Tibial artery (tissue), 4 donors: ENCODE measurements around the gene CPHXL2.

Experiments
- DNase-seq, 2 donors: peaks; one replicate each; pipeline ENCODE4 v3.0.0-alpha.2; 2019
- H3K27ac ChIP-seq, 2 donors: fragments of 200-600 bp; sonication (generic) in 1 of 2; 1 replicate in 1 of 2; 2 replicates in 1 of 2; pipeline ENCODE4 v1.5.1; 2018 to 2019; ENCODE audit warnings: mild to moderate bottlenecking in 1 of 2
- H3K27me3 ChIP-seq, 2 donors: fragments of 200-600 bp; sonication (generic) in 1 of 2; one replicate each; pipeline versions ENCODE4 v1.5.1 to v1.6.0; 2016 to 2019
- H3K36me3 ChIP-seq, 3 donors: fragments of 200-600 bp; sonication (generic) in 2 of 3; one replicate each; pipeline ENCODE4 v1.5.1; 2016 to 2019; ENCODE audit warnings: mild to moderate bottlenecking in 2 of 3
- H3K4me1 ChIP-seq, 4 donors: fragments of 200-600 bp; sonication (generic) in 2 of 4; 1 replicate in 3 of 4; 2 replicates in 1 of 4; pipeline ENCODE4 v1.5.1; 2016 to 2019
- H3K4me3 ChIP-seq, 2 donors: fragments of 200-600 bp; sonication (generic) in 1 of 2; 1 replicate in 1 of 2; 2 replicates in 1 of 2; pipeline ENCODE4 v1.5.1; 2018 to 2019; ENCODE audit warnings: mild to moderate bottlenecking in 2 of 2
- H3K9me3 ChIP-seq, 3 donors: fragments of 200-600 bp; sonication (generic) in 1 of 3; one replicate each; pipeline ENCODE4 v1.5.1; 2016 to 2019
- CTCF ChIP-seq, 2 experiments: fragments of 200-600 bp in 1 of 2; fragments of 450-650 bp in 1 of 2; IDR thresholded peaks; one replicate each; pipeline ENCODE4 v1.5.1; 2017 to 2019; ENCODE audit warnings: antibody characterized with exemption in 2 of 2, mild to moderate bottlenecking in 1 of 2, moderate library complexity in 1 of 2
- intact Hi-C: fragments of 100-400 bp; cut with DNase I; formaldehyde crosslinking; loops from one replicate; pipeline ENCODE4 v1.15.0; 2023; ENCODE audit warnings: low total_unique reads

CPHXL2 gene

GRCh38 chr16:75620326-75621169 lies 56.3 kb downstream of the CPHXL2 start:
- TF ChIP-seq CTCF (IDR thresholded peaks at IDR 0.05) = no peak
- H3K27ac ChIP-seq = no peak overlapping the region

GRCh38 chr16:75618780-75619179 lies 58.0 kb downstream of the CPHXL2 start:
- no peak for TF ChIP-seq CTCF (IDR thresholded peaks at IDR 0.05)
- no peaks in the 10 kb centered on the region for H3K27me3 ChIP-seq
- peaks cover 35 to 64% (median 48%) of the 10 kb centered on the region in 3 donors for H3K36me3 ChIP-seq
- H3K4me1 ChIP-seq = peaks cover 0 to 21% (median 18%) of the 10 kb centered on the region in 4 donors
- no peak overlapping the region for H3K27ac ChIP-seq
- H3K4me3 ChIP-seq = no peak overlapping the region
- intact Hi-C loops = no loop called here
- DNase-seq = no peak
- no peaks in the 10 kb centered on the region for H3K9me3 ChIP-seq

More at GRCh38 chr16:75620326-75621169, 56.3 kb downstream of the CPHXL2 start:
- Histone ChIP-seq H3K27me3 (no peaks in the 10 kb centered on the region), H3K4me3 (no peak overlapping the region), H3K4me1 (peaks cover 0 to 22% (median 18%) of the 10 kb centered on the region in 4 donors), H3K9me3 (no peaks in the 10 kb centered on the region), H3K36me3 (peaks cover 23 to 52% (median 36%) of the 10 kb centered on the region in 3 donors)
- intact Hi-C loops = loop anchor here (5.0 to 10.0 kb wide), 2 partner anchors 144 to 148 kb away; no protein-coding TSS in a partner anchor
- no peak for DNase-seq

- Histone ChIP-seq H3K4me3 (no peak overlapping the region), H3K36me3 (peaks cover 51 to 80% (median 58%) of the 10 kb centered on the region in 3 donors), H3K27me3 (no peaks in the 10 kb centered on the region), H3K27ac (no peak overlapping the region), H3K9me3 (no peaks in the 10 kb centered on the region), H3K4me1 (peaks cover 0 to 14% (median 13%) of the 10 kb centered on the region in 4 donors)
- TF ChIP-seq CTCF (IDR thresholded peaks at IDR 0.05) = no peak
- DNase-seq = no peak
- intact Hi-C loops = no loop called here
Observed at GRCh38 chr16:75617121-75617520, 59.7 kb downstream of the CPHXL2 start.

- Histone ChIP-seq H3K4me3 (no peak overlapping the region), H3K27ac (no peak overlapping the region), H3K27me3 (no peaks in the 10 kb centered on the region), H3K9me3 (no peaks in the 10 kb centered on the region), H3K4me1 (peaks cover 0 to 8% (median 7%) of the 10 kb centered on the region in 4 donors), H3K36me3 (peaks cover 57 to 86% (median 64%) of the 10 kb centered on the region in 3 donors)
- DNase-seq = no peak
- no peak for TF ChIP-seq CTCF (IDR thresholded peaks at IDR 0.05)
- intact Hi-C loops = no loop called here
Observed at GRCh38 chr16:75616521-75617010, 60.2 kb downstream of the CPHXL2 start.

- Histone ChIP-seq H3K4me1 (no peaks in the 10 kb centered on the region), H3K27me3 (no peaks in the 10 kb centered on the region), H3K36me3 (peaks cover 66 to 95% (median 73%) of the 10 kb centered on the region in 3 donors), H3K4me3 (no peak overlapping the region), H3K27ac (no peak overlapping the region), H3K9me3 (no peaks in the 10 kb centered on the region)
- intact Hi-C loops = no loop called here
- TF ChIP-seq CTCF (IDR thresholded peaks at IDR 0.05) = no peak
- no peak for DNase-seq
Observed at GRCh38 chr16:75615619-75616018, 61.2 kb downstream of the CPHXL2 start.
